A549 (cell line): ENCODE results near the gene MSX2. TPM values are rescaled to one million over a fixed set of nuclear protein-coding genes. Genes with fewer than 3 reads are reported as not detected.

Experiments used
- ATAC-seq, 2 experiments: fragments of 200-7000 bp in 1 of 2; fragments of >200 bp in 1 of 2; cut with Nextera tagmentation in 1 of 2; cut with Tn5 transposase in 1 of 2; 3 replicates each; pipeline versions ENCODE4 v1.8.0 to v1.9.1; 2018 to 2020; ENCODE audit warnings: mild to moderate bottlenecking in 1 of 2, moderate library complexity in 1 of 2
- CTCF ChIA-PET: fragments of 300-600 bp; sonication (Branson Sonifier 250); formaldehyde crosslinking; extraction: SDS; loops from one replicate; lab custom pipeline; 2021; ENCODE audit warnings: antibody characterized with exemption, inconsistent platforms; lab: Yijun Ruan, JAX
- POLR2A ChIA-PET: fragments of 350-600 bp; formaldehyde crosslinking; extraction: SDS; loops from one replicate; lab custom pipeline; 2021; ENCODE audit warnings: antibody characterized with exemption, inconsistent platforms; lab: Yijun Ruan, JAX
- DNase-seq, 2 experiments: peaks; one replicate each; pipeline versions ENCODE4 v3.0.0 to v3.0.0-alpha.2; 2011 to 2016; ENCODE audit warnings: low read depth in 1 of 2, low spot score in 1 of 2
- FAIRE-seq: peaks from 2 replicates; lab custom pipeline; 2011; peaks lifted over from hg19 to GRCh38; lab: Jason Lieb, UNC
- H3K27ac ChIP-seq, 2 experiments: fragments of >200 bp; sonication (Bioruptor Twin); formaldehyde crosslinking; 3 replicates each; pipeline ENCODE4 v1.5.1; 2016 to 2017
- H3K4me1 ChIP-seq: fragments of >200 bp; sonication (Bioruptor Twin); formaldehyde crosslinking; 3 replicates; pipeline ENCODE4 v1.6.1; 2016
- H3K4me2 ChIP-seq: fragments of >200 bp; sonication (Bioruptor Twin); formaldehyde crosslinking; 3 replicates; pipeline ENCODE4 v1.6.1; 2016
- H3K4me3 ChIP-seq: fragments of >200 bp; sonication (Bioruptor Twin); formaldehyde crosslinking; 3 replicates; pipeline ENCODE4 v1.5.1; 2016
- H3K9me3 ChIP-seq: fragments of >200 bp; sonication (Bioruptor Twin); formaldehyde crosslinking; 3 replicates; pipeline ENCODE4 v1.6.1; 2016
- BHLHE40 ChIP-seq: IDR thresholded peaks from 2 replicates; pipeline ENCODE4 v1.6.1; 2012; ENCODE audit warnings: low read depth, low read length, inconsistent platforms
- CEBPB ChIP-seq, 2 experiments: fragments of >200 bp in 1 of 2; sonication (Bioruptor Twin) in 1 of 2; formaldehyde crosslinking in 1 of 2; IDR thresholded peaks; 2 replicates each; pipeline ENCODE4 v1.6.1; 2012 to 2016
- CHD2 ChIP-seq: fragments of 150-350 bp; IDR thresholded peaks from 2 replicates; pipeline ENCODE4 v1.6.1; 2014; ENCODE audit warnings: low read length; ENCODE audit not compliant: partially characterized antibody
- CHD4 ChIP-seq: fragments of 200-600 bp; sonication (generic); IDR thresholded peaks from 2 replicates; pipeline ENCODE4 v1.6.1; 2016; ENCODE audit warnings: antibody characterized with exemption, mild to moderate bottlenecking, borderline replicate concordance
- EHF ChIP-seq: fragments of 250-450 bp; sonication (Bioruptor Pico); IDR thresholded peaks from 2 replicates; pipeline ENCODE4 v1.5.0; 2020; ENCODE audit warnings: mild to moderate bottlenecking
- EP300 ChIP-seq, 2 experiments: fragments of >200 bp; sonication (Bioruptor Twin); formaldehyde crosslinking; IDR thresholded peaks; 2 replicates in 1 of 2; 3 replicates in 1 of 2; pipeline ENCODE4 v1.6.1; 2016 to 2017
- ESRRA ChIP-seq: fragments of 150-350 bp; IDR thresholded peaks from 2 replicates; pipeline ENCODE4 v1.6.1; 2014; ENCODE audit warnings: mild to moderate bottlenecking, low read length, borderline replicate concordance
- FOSB ChIP-seq: fragments of 250-450 bp; sonication (Bioruptor Pico); IDR thresholded peaks from 2 replicates; pipeline ENCODE4 v1.5.0; 2020; ENCODE audit warnings: mild to moderate bottlenecking, moderate library complexity
- FOSL2 ChIP-seq, 2 experiments: fragments of 450-650 bp in 1 of 2; fragments of >200 bp in 1 of 2; sonication (Bioruptor Twin) in 1 of 2; formaldehyde crosslinking; IDR thresholded peaks; 2 replicates each; pipeline versions ENCODE4 v1.5.0 to v1.6.1; 2016 to 2020; ENCODE audit warnings: mild to moderate bottlenecking in 1 of 2, moderate library complexity in 1 of 2
- HDAC2 ChIP-seq: fragments of 200-600 bp; sonication (generic); IDR thresholded peaks from 2 replicates; pipeline ENCODE4 v1.6.1; 2016
- JUNB ChIP-seq: fragments of >200 bp; sonication (Bioruptor Twin); formaldehyde crosslinking; IDR thresholded peaks from 2 replicates; pipeline ENCODE4 v1.6.1; 2016
- KDM5A ChIP-seq: fragments of 200-600 bp; sonication (generic); IDR thresholded peaks from 2 replicates; pipeline ENCODE4 v1.6.1; 2016; ENCODE audit warnings: antibody characterized with exemption, mild to moderate bottlenecking
- MAFK ChIP-seq: fragments of 450-650 bp; IDR thresholded peaks from 2 replicates; pipeline ENCODE4 v1.6.1; 2014; ENCODE audit not compliant: partially characterized antibody
- MAZ ChIP-seq: fragments of 150-350 bp; IDR thresholded peaks from 2 replicates; pipeline ENCODE4 v1.6.1; 2014; ENCODE audit warnings: antibody characterized with exemption, low read depth, low read length, borderline replicate concordance
- POLR2AphosphoS2 ChIP-seq: conservative IDR thresholded peaks from 2 replicates; pipeline ENCODE4 v1.6.1; 2012; ENCODE audit warnings: low read length, improper control_type of control experiment, inconsistent platforms
- RFX5 ChIP-seq: fragments of 450-650 bp; IDR thresholded peaks from 2 replicates; pipeline ENCODE4 v1.7.1; 2014; ENCODE audit warnings: antibody characterized with exemption, mild to moderate bottlenecking, moderate library complexity
- WGBS: methylation state at CpG from one replicate; pipeline ENCODE4 v1.1.6; 2017; ENCODE audit errors: missing lambda C conversion rate; 5-methylcytosine and 5-hydroxymethylcytosine counted together
- polyA plus RNA-seq, 4 experiments: library from polyadenylated mRNA; depleted of rRNA in 3 of 4; stranded (reverse); fragments of >200 nt; fragmentation: RNase III in 1 of 4; extraction: RNeasy Plus Mini Kit Qiagen cat#74134 plus additional on column Dnase treatment in 1 of 4; gene quantifications; 2 replicates in 3 of 4; 3 replicates in 1 of 4; pipeline ENCODE4 v1.2.3, GENCODE V29; 2011 to 2017
- TF ChIP-seq, protein P1 (sequence below): fragments of 200-600 bp; sonication (generic); IDR thresholded peaks from 2 replicates; pipeline ENCODE4 v1.6.1; 2016; ENCODE audit warnings: antibody characterized with exemption, mild to moderate bottlenecking, moderate library complexity
- TF ChIP-seq, protein P2 (sequence below): fragments of 450-650 bp; IDR thresholded peaks from 2 replicates; pipeline ENCODE4 v1.6.1; 2014; ENCODE audit warnings: antibody characterized with exemption
- TF ChIP-seq, protein P3 (sequence below): IDR thresholded peaks from 2 replicates; pipeline ENCODE4 v1.6.1; 2012

Gene MSX2
- polyA plus RNA-seq, 2 of the 4 experiments (the other 2 are of a cell fraction), result 2.4 to 2.6 TPM

DNA sequence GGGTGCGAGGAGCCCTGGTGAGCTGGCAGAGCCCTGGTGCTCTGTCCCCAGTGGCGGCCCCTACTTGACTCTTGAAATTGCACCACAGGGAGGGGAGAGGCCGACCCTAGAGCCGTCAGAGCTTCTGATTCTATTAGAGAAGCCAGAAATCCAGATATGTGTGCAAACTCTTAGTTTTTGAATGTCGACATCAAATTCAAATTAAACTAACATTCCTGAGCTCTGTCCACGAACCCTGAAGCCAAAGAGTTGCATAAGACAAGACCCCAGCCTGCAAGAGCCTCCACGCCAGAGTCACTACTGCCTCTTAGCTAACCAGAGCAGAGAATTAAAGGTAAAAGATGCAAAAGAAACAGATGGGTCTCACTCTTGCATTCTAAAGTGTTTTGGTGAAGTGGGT is 29.8 kb upstream of the MSX2 start:
- DNase-seq, result no peak
- H3K4me3 ChIP-seq, result no peak overlapping the region
- CTCF ChIA-PET, result interaction anchor here (1.7 to 2.1 kb wide), 2 partner anchors 9 to 275 kb away, joined by 3 to 4 read pairs; no protein-coding TSS in a partner anchor
- no peak for FAIRE-seq
- no peak overlapping the region for H3K4me2 ChIP-seq
- H3K27ac ChIP-seq, result no peak overlapping the region
- POLR2A ChIA-PET, result no interaction called here
- H3K9me3 ChIP-seq, result no peaks in the 10 kb centered on the region
- ATAC-seq, result peak in 1 of 2 experiments; percentile 21; a peak in 1 of 6 replicates
- H3K4me1 ChIP-seq, result peaks cover 17% of the 10 kb centered on the region
- TF ChIP-seq EP300 (IDR thresholded peaks at IDR 0.05) (no peak), MAZ (no peak), BHLHE40 (no peak), POLR2AphosphoS2 (no peak), MAFK (no peak)
- TF ChIP-seq, protein P1, sequence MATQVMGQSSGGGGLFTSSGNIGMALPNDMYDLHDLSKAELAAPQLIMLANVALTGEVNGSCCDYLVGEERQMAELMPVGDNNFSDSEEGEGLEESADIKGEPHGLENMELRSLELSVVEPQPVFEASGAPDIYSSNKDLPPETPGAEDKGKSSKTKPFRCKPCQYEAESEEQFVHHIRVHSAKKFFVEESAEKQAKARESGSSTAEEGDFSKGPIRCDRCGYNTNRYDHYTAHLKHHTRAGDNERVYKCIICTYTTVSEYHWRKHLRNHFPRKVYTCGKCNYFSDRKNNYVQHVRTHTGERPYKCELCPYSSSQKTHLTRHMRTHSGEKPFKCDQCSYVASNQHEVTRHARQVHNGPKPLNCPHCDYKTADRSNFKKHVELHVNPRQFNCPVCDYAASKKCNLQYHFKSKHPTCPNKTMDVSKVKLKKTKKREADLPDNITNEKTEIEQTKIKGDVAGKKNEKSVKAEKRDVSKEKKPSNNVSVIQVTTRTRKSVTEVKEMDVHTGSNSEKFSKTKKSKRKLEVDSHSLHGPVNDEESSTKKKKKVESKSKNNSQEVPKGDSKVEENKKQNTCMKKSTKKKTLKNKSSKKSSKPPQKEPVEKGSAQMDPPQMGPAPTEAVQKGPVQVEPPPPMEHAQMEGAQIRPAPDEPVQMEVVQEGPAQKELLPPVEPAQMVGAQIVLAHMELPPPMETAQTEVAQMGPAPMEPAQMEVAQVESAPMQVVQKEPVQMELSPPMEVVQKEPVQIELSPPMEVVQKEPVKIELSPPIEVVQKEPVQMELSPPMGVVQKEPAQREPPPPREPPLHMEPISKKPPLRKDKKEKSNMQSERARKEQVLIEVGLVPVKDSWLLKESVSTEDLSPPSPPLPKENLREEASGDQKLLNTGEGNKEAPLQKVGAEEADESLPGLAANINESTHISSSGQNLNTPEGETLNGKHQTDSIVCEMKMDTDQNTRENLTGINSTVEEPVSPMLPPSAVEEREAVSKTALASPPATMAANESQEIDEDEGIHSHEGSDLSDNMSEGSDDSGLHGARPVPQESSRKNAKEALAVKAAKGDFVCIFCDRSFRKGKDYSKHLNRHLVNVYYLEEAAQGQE, result no peak
- WGBS, result 60% methylated on average over 7 of the region's 7 CpGs

DNA sequence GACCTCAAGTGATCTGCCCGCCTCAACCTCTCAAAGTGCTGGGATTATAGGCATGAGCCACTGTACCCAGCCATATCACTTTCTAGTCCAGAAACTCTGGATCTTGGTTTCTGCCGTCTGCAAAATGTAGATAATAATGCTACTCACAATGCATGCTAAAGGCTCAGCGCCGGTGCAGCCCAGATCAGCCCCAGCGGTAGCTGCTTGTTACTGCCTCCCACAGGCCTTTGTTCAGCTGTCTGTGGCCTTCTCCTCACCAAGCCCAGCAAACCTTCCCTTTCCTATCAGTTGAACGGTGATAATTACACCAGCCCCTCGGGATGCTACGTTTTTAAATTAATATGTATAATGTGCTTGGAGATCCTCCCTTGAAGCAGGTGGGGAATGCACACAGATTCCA is 26.2 kb upstream of the MSX2 start:
- POLR2A ChIA-PET, result no interaction called here
- DNase-seq, result no peak
- H3K4me2 ChIP-seq, result no peak overlapping the region
- TF ChIP-seq BHLHE40 (no peak), JUNB (no peak), HDAC2 (no peak), CHD2 (no peak), FOSB (CRISPR knock-in tag) (no peak), CEBPB (IDR thresholded peaks at IDR 0.05) (no peak), ESRRA (no peak), KDM5A (no peak), EHF (CRISPR knock-in tag) (no peak), RFX5 (no peak)
- TF ChIP-seq, protein P2, sequence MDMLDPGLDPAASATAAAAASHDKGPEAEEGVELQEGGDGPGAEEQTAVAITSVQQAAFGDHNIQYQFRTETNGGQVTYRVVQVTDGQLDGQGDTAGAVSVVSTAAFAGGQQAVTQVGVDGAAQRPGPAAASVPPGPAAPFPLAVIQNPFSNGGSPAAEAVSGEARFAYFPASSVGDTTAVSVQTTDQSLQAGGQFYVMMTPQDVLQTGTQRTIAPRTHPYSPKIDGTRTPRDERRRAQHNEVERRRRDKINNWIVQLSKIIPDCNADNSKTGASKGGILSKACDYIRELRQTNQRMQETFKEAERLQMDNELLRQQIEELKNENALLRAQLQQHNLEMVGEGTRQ, result no peak
- TF ChIP-seq, all 56 proteins: peak for 0
- Histone ChIP-seq H3K4me3 (no peak overlapping the region), H3K27ac (no peak overlapping the region), H3K9me3 (no peaks in the 10 kb centered on the region), H3K4me1 (peaks cover 9% of the 10 kb centered on the region)
- CTCF ChIA-PET, result no interaction called here
- no peak for ATAC-seq
- WGBS, result 69% methylated on average over 8 of the region's 8 CpGs
- no peak for FAIRE-seq

DNA sequence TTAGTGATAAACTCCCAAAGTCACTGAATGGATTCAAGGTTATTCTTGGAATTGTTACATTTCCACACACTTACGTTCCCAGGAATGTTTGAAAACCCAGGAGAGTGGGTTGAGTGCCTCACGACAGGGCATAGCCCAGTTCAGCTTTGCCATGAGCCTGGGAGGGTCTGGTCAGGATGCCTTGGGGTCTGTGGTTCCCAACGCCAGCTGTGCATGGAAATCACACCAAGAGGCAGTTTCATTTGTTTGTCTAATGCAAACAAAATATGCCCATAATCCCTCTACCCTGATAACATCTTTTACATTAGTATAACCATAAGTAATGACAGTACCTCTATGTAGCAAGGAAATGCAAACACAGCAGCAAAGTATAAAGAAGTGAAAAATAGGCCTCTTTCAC is 25.3 kb upstream of the MSX2 start:
- no peak overlapping the region for H3K27ac ChIP-seq
- FAIRE-seq (no peak), ATAC-seq (no peak), DNase-seq (no peak)
- H3K4me1 ChIP-seq, result no peaks in the 10 kb centered on the region
- no peak overlapping the region for H3K4me2 ChIP-seq
- WGBS, result 51% methylated on average over 3 of the region's 3 CpGs
- ChIA-PET CTCF (interaction anchor here (1.1 kb wide), 1 partner anchor 115 kb away, joined by 3 read pairs; no protein-coding TSS in a partner anchor), POLR2A (no interaction called here)
- H3K4me3 ChIP-seq, result no peak overlapping the region
- TF ChIP-seq JUNB, result no peak
- TF ChIP-seq EP300 (IDR thresholded peaks at IDR 0.05), result no peak
- no peak for TF ChIP-seq KDM5A
- TF ChIP-seq, protein P3, sequence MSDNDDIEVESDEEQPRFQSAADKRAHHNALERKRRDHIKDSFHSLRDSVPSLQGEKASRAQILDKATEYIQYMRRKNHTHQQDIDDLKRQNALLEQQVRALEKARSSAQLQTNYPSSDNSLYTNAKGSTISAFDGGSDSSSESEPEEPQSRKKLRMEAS, result no peak
- TF ChIP-seq FOSL2 (IDR thresholded peaks at IDR 0.05), result no peak
- TF ChIP-seq FOSL2 (CRISPR knock-in tag; IDR thresholded peaks at IDR 0.05), result no peak
- no peak for TF ChIP-seq CHD4
- H3K9me3 ChIP-seq, result no peaks in the 10 kb centered on the region
